HepG2 (cell line): ENCODE measurements around the gene IFT27. TPM values are rescaled to one million over a fixed set of nuclear protein-coding genes. Genes with fewer than 3 reads are reported as not detected.

Source experiments
- ATAC-seq: fragments of 200-7000 bp; cut with Tn5 transposase; 3 replicates; pipeline ENCODE4 v1.9.1; 2020; ENCODE audit warnings: mild to moderate bottlenecking, moderate library complexity
- BruUV-seq: library from RNA; stranded (reverse); fragments of 400-500 nt; replicated peaks from 2 replicates; lab custom pipeline; 2021; lab: Mats Ljungman, UMichigan
- CTCF ChIA-PET: fragments of 300-600 bp; formaldehyde crosslinking; extraction: SDS; loops from one replicate; lab custom pipeline; 2021; ENCODE audit warnings: low total read pairs, inconsistent platforms, low intra/inter-chr PET ratio; lab: Yijun Ruan, JAX
- POLR2A ChIA-PET: fragments of 350-600 bp; sonication (Branson Sonifier 250); formaldehyde crosslinking; loops from one replicate; lab custom pipeline; 2020; ENCODE audit warnings: antibody characterized with exemption, inconsistent platforms; lab: Yijun Ruan, JAX
- DNase-seq: peaks from one replicate; pipeline ENCODE4 v3.0.0-alpha.2; 2015; ENCODE audit warnings: low spot score
- FAIRE-seq: peaks from 3 replicates; lab custom pipeline; 2011; peaks lifted over from hg19 to GRCh38; lab: Jason Lieb, UNC
- H2AFZ ChIP-seq: one replicate; pipeline ENCODE4 v1.6.1; 2011; ENCODE audit warnings: low read length, inconsistent platforms
- H3K27ac ChIP-seq: fragments of 300-600 bp; 3 replicates; pipeline ENCODE4 v1.8.0; 2011; ENCODE audit warnings: mixed run types, mild to moderate bottlenecking, mixed read lengths, low read length, inconsistent platforms; ENCODE audit not compliant: insufficient read depth; ENCODE audit errors: extremely low read length
- H3K27me3 ChIP-seq, 2 experiments: fragments of 200-600 bp in 1 of 2; 2 replicates in 1 of 2; 3 replicates in 1 of 2; pipeline versions ENCODE4 v1.6.0 to v1.8.0; 2011; ENCODE audit warnings: low read length in 2 of 2, mild to moderate bottlenecking in 2 of 2, moderate library complexity in 2 of 2, inconsistent platforms in 1 of 2; ENCODE audit not compliant: insufficient read depth in 2 of 2, control insufficient read depth in 1 of 2
- H3K36me3 ChIP-seq, 2 experiments: fragments of 200-600 bp in 1 of 2; replicated peaks in 1 of 2; 2 replicates in 1 of 2; 3 replicates in 1 of 2; pipeline versions ENCODE4 v1.5.1 to v1.8.0; 2011; ENCODE audit warnings: low read length in 2 of 2, inconsistent platforms in 1 of 2; ENCODE audit not compliant: insufficient read depth in 2 of 2, control insufficient read depth in 1 of 2
- H3K4me1 ChIP-seq: 2 replicates; pipeline ENCODE4 v1.5.1; 2012; ENCODE audit warnings: low read length, inconsistent platforms; ENCODE audit not compliant: insufficient read depth
- H3K4me2 ChIP-seq: 2 replicates; pipeline ENCODE4 v1.6.0; 2011; ENCODE audit warnings: low read depth, low read length, inconsistent platforms
- H3K4me3 ChIP-seq, 3 experiments: fragments of 200-600 bp in 1 of 3; sonication (generic), shearing (Covaris generic) in 1 of 3; replicated peaks in 1 of 3; 2 replicates each; pipeline ENCODE4 v1.5.1; 2011 to 2016; ENCODE audit warnings: low read length in 3 of 3, inconsistent platforms in 2 of 3, low read depth in 2 of 3, mild to moderate bottlenecking in 2 of 3, control low read depth in 1 of 3, mixed read lengths in 1 of 3; ENCODE audit not compliant: insufficient read depth in 1 of 3
- H3K79me2 ChIP-seq: one replicate; pipeline ENCODE4 v1.6.1; 2011; ENCODE audit warnings: low read length, inconsistent platforms; ENCODE audit not compliant: insufficient read depth
- H3K9ac ChIP-seq: 2 replicates; pipeline ENCODE4 v1.6.0; 2011; ENCODE audit warnings: mild to moderate bottlenecking, low read depth, low read length, inconsistent platforms; ENCODE audit not compliant: insufficient read depth
- H3K9me3 ChIP-seq: 2 replicates; pipeline ENCODE4 v1.5.1; 2012; ENCODE audit warnings: mild to moderate bottlenecking, low read length
- H4K20me1 ChIP-seq: 2 replicates; pipeline ENCODE4 v1.6.0; 2011; ENCODE audit warnings: inconsistent platforms, mild to moderate bottlenecking, low read length, moderate library complexity; ENCODE audit not compliant: insufficient read depth
- HOXA5 ChIP-seq: sonication (generic); formaldehyde crosslinking; IDR thresholded peaks from 2 replicates; pipeline ENCODE4 v1.4.0; 2020; ENCODE audit warnings: missing genetic modification reagents
- IRX3 ChIP-seq: sonication (generic); formaldehyde crosslinking; IDR thresholded peaks from 2 replicates; pipeline ENCODE4 v1.8.1; 2023; ENCODE audit warnings: mild to moderate bottlenecking, low read depth, missing genetic modification reagents, borderline replicate concordance
- NCOR1 ChIP-seq: fragments of 200-600 bp; sonication (generic); IDR thresholded peaks from 2 replicates; pipeline ENCODE4 v1.7.0; 2017; ENCODE audit warnings: antibody characterized with exemption, low read length, borderline replicate concordance
- NFKB2 ChIP-seq: sonication (generic); formaldehyde crosslinking; IDR thresholded peaks from 2 replicates; pipeline ENCODE4 v1.4.0; 2020; ENCODE audit warnings: missing genetic modification reagents, borderline replicate concordance
- POLR2AphosphoS5 ChIP-seq: IDR thresholded peaks from 2 replicates; pipeline ENCODE4 v1.6.1; 2012; ENCODE audit warnings: low read depth, low read length
- ZBTB38 ChIP-seq: sonication (generic); formaldehyde crosslinking; IDR thresholded peaks from 2 replicates; pipeline ENCODE4 v1.5.1; 2020; ENCODE audit warnings: mild to moderate bottlenecking, missing genetic modification reagents
- ZNF432 ChIP-seq: sonication (generic); formaldehyde crosslinking; IDR thresholded peaks from 2 replicates; pipeline ENCODE4 v1.5.0; 2020; ENCODE audit warnings: missing genetic modification reagents, mild to moderate bottlenecking, borderline replicate concordance
- ZNF879 ChIP-seq: sonication (generic); formaldehyde crosslinking; IDR thresholded peaks from 2 replicates; pipeline ENCODE4 v1.8.1; 2023; ENCODE audit warnings: missing genetic modification reagents
- WGBS: methylation state at CpG from one replicate; pipeline ENCODE4 v1.1.6; 2017; ENCODE audit warnings: low lambda C conversion rate; 5-methylcytosine and 5-hydroxymethylcytosine counted together
- in situ Hi-C: cut with HindIII; loops from 2 replicates; pipeline ENCODE4 v1.10.0; 2017; ENCODE audit warnings: low pct_unique_long_range_greater_than_20kb; ENCODE audit not compliant: extremely low pct_ligation_motif_present
- intact Hi-C: fragments of 100-400 bp; cut with micrococcal nuclease; formaldehyde crosslinking; loops from one replicate; pipeline ENCODE4 v1.10.0; 2022; ENCODE audit not compliant: unreplicated experiment
- polyA plus RNA-seq, 8 experiments: library from polyadenylated mRNA; depleted of rRNA in 3 of 8; stranded (reverse) in 7 of 8; unstranded in 1 of 8; fragments of >200 nt; fragmentation: Illumina TruSeq in 4 of 8; extraction: Trizol in 4 of 8; gene quantifications; 2 replicates each; pipeline versions ENCODE4 v1.2.1 to v1.2.3, GENCODE V29; 2011 to 2016; ENCODE audit warnings: low read depth in 4 of 8, missing spikeins in 1 of 8, mixed read lengths in 1 of 8; ENCODE audit not compliant: insufficient read depth in 1 of 8
- total RNA-seq, 5 experiments: library from RNA; depleted of rRNA; stranded (reverse); fragments of >200 nt; fragmentation: Illumina TruSeq; extraction: Trizol; gene quantifications; 2 replicates each; pipeline ENCODE4 v1.2.3, GENCODE V29; 2016; ENCODE audit warnings: low read depth in 1 of 5
- TF ChIP-seq, protein P1 (sequence below): sonication (generic); formaldehyde crosslinking; IDR thresholded peaks from 2 replicates; pipeline ENCODE4 v1.4.0; 2020; ENCODE audit warnings: missing genetic modification reagents
- TF ChIP-seq, protein P2 (sequence below): sonication (generic); formaldehyde crosslinking; IDR thresholded peaks from 2 replicates; pipeline ENCODE4 v1.5.0; 2020; ENCODE audit warnings: missing genetic modification reagents

IFT27 gene
- total and polyA plus RNA-seq, 2 of the 13 experiments (the other 11 are each of a cell fraction or from before 2014, with no cell fraction given), result 0.25 to 0.33 TPM

GRCh38 chr22:36744413-36744765 lies 31.5 kb downstream of the IFT27 start:
- POLR2A ChIA-PET, result no interaction called here
- no peak for TF ChIP-seq IRX3
- TF ChIP-seq ZNF432 (CRISPR knock-in tag), result no peak
- no peak for TF ChIP-seq HOXA5 (CRISPR knock-in tag)
- TF ChIP-seq ZNF879 (CRISPR knock-in tag), result no peak
- TF ChIP-seq NCOR1, result no peak
- TF ChIP-seq, protein P1, sequence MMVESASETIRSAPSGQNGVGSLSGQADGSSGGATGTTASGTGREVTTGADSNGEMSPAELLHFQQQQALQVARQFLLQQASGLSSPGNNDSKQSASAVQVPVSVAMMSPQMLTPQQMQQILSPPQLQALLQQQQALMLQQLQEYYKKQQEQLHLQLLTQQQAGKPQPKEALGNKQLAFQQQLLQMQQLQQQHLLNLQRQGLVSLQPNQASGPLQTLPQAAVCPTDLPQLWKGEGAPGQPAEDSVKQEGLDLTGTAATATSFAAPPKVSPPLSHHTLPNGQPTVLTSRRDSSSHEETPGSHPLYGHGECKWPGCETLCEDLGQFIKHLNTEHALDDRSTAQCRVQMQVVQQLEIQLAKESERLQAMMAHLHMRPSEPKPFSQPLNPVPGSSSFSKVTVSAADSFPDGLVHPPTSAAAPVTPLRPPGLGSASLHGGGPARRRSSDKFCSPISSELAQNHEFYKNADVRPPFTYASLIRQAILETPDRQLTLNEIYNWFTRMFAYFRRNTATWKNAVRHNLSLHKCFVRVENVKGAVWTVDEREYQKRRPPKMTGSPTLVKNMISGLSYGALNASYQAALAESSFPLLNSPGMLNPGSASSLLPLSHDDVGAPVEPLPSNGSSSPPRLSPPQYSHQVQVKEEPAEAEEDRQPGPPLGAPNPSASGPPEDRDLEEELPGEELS (CRISPR knock-in tag), result no peak
- TF ChIP-seq ZBTB38 (CRISPR knock-in tag), result no peak
- TF ChIP-seq, protein P2, sequence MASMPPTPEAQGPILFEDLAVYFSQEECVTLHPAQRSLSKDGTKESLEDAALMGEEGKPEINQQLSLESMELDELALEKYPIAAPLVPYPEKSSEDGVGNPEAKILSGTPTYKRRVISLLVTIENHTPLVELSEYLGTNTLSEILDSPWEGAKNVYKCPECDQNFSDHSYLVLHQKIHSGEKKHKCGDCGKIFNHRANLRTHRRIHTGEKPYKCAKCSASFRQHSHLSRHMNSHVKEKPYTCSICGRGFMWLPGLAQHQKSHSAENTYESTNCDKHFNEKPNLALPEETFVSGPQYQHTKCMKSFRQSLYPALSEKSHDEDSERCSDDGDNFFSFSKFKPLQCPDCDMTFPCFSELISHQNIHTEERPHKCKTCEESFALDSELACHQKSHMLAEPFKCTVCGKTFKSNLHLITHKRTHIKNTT, result no peak
- TF ChIP-seq NFKB2 (CRISPR knock-in tag), result no peak
- TF ChIP-seq POLR2AphosphoS5, result no peak
- H3K79me2 ChIP-seq, result no peaks in the 10 kb centered on the region
- 13% methylated on average over 3 of the region's 4 CpGs for WGBS
- no peak overlapping the region for H3K4me2 ChIP-seq
- 0 out of 2 replicates have a peak, but pooled peaks cover 3% of the 10 kb centered on the region for H4K20me1 ChIP-seq
- no peaks in the 10 kb centered on the region for H3K9me3 ChIP-seq
- H3K36me3 ChIP-seq, result no peaks in the 10 kb centered on the region
- H3K9ac ChIP-seq, result no peak overlapping the region
- BruUV-seq, result no TSS peak
- intact Hi-C loops, result no loop called here
- peaks cover 10 to 29% of the 10 kb centered on the region in 2 experiments; a peak in 4 of 5 replicates for H3K27me3 ChIP-seq
- no peak overlapping the region for H3K27ac ChIP-seq
- no peak overlapping the region for H3K4me3 ChIP-seq
- no peak for FAIRE-seq
- H2AFZ ChIP-seq, result no peak overlapping the region
- H3K4me1 ChIP-seq, result no peaks in the 10 kb centered on the region
- in situ Hi-C loops, result no loop called here
- DNase-seq, result no peak
- no peak for ATAC-seq
- CTCF ChIA-PET, result no interaction called here
